ENCODE data around the gene ITFG1. TPM values are rescaled to one million over a fixed set of nuclear protein-coding genes. Genes with fewer than 3 reads are reported as not detected.

Gene ITFG1
- total and polyA plus RNA-seq, 2 of the 13 experiments (the other 11 are each of a cell fraction or from before 2014, with no cell fraction given), result 74.5 to 150 TPM

GRCh38 chr16:47499080-47499699, 38.3 kb upstream of the ITFG1 start (continued):
- no peak for TF ChIP-seq LCORL (IDR thresholded peaks at IDR 0.05)
- TF ChIP-seq LCORL (CRISPR knock-in tag; IDR thresholded peaks at IDR 0.05), result no peak
- TF ChIP-seq DR1 (CRISPR knock-in tag; IDR thresholded peaks at IDR 0.05), result no peak
- no peak for TF ChIP-seq ATRX (CRISPR knock-in tag; IDR thresholded peaks at IDR 0.05; ENCODE audit: borderline replicate concordance)
- no peak for TF ChIP-seq ZEB1 (IDR thresholded peaks at IDR 0.05; ENCODE audit: insufficient replicate concordance, low read depth)
- TF ChIP-seq ZBTB4 (CRISPR knock-in tag; IDR thresholded peaks at IDR 0.05; ENCODE audit: borderline replicate concordance), result no peak
- TF ChIP-seq ZNF563 (CRISPR knock-in tag; IDR thresholded peaks at IDR 0.05), result no peak
- no peak for TF ChIP-seq SMARCC2 (IDR thresholded peaks at IDR 0.05)
- TF ChIP-seq, protein P1, sequence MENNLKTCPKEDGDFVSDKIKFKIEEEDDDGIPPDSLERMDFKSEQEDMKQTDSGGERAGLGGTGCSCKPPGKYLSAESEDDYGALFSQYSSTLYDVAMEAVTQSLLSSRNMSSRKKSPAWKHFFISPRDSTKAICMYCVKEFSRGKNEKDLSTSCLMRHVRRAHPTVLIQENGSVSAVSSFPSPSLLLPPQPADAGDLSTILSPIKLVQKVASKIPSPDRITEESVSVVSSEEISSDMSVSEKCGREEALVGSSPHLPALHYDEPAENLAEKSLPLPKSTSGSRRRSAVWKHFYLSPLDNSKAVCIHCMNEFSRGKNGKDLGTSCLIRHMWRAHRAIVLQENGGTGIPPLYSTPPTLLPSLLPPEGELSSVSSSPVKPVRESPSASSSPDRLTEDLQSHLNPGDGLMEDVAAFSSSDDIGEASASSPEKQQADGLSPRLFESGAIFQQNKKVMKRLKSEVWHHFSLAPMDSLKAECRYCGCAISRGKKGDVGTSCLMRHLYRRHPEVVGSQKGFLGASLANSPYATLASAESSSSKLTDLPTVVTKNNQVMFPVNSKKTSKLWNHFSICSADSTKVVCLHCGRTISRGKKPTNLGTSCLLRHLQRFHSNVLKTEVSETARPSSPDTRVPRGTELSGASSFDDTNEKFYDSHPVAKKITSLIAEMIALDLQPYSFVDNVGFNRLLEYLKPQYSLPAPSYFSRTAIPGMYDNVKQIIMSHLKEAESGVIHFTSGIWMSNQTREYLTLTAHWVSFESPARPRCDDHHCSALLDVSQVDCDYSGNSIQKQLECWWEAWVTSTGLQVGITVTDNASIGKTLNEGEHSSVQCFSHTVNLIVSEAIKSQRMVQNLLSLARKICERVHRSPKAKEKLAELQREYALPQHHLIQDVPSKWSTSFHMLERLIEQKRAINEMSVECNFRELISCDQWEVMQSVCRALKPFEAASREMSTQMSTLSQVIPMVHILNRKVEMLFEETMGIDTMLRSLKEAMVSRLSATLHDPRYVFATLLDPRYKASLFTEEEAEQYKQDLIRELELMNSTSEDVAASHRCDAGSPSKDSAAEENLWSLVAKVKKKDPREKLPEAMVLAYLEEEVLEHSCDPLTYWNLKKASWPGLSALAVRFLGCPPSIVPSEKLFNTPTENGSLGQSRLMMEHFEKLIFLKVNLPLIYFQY (CRISPR knock-in tag; IDR thresholded peaks at IDR 0.05; ENCODE audit: borderline replicate concordance), result no peak
- TF ChIP-seq ZNF615 (CRISPR knock-in tag; IDR thresholded peaks at IDR 0.05; ENCODE audit: borderline replicate concordance), result no peak
- TF ChIP-seq, protein P2, sequence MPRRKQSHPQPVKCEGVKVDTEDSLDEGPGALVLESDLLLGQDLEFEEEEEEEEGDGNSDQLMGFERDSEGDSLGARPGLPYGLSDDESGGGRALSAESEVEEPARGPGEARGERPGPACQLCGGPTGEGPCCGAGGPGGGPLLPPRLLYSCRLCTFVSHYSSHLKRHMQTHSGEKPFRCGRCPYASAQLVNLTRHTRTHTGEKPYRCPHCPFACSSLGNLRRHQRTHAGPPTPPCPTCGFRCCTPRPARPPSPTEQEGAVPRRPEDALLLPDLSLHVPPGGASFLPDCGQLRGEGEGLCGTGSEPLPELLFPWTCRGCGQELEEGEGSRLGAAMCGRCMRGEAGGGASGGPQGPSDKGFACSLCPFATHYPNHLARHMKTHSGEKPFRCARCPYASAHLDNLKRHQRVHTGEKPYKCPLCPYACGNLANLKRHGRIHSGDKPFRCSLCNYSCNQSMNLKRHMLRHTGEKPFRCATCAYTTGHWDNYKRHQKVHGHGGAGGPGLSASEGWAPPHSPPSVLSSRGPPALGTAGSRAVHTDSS (CRISPR knock-in tag; conservative IDR thresholded peaks at IDR 0.05), result no peak
- no peak for TF ChIP-seq PAX8 (CRISPR knock-in tag; IDR thresholded peaks at IDR 0.05; ENCODE audit: borderline replicate concordance)
- no peak for TF ChIP-seq ZNF569 (CRISPR knock-in tag; IDR thresholded peaks at IDR 0.05; ENCODE audit: borderline replicate concordance)
- TF ChIP-seq SRF (IDR thresholded peaks at IDR 0.05; ENCODE audit: low read depth, low read length), result no peak
- TF ChIP-seq, protein P3, sequence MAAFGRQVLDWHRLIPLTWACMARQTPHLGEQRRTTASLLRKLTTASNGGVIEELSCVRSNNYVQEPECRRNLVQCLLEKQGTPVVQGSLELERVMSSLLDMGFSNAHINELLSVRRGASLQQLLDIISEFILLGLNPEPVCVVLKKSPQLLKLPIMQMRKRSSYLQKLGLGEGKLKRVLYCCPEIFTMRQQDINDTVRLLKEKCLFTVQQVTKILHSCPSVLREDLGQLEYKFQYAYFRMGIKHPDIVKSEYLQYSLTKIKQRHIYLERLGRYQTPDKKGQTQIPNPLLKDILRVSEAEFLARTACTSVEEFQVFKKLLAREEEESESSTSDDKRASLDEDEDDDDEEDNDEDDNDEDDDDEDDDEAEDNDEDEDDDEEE (CRISPR knock-in tag; IDR thresholded peaks at IDR 0.05), result no peak
- TF ChIP-seq EZH2 (conservative IDR thresholded peaks at IDR 0.05; ENCODE audit: low read depth, low read length), result no peak
- TF ChIP-seq, protein P4, sequence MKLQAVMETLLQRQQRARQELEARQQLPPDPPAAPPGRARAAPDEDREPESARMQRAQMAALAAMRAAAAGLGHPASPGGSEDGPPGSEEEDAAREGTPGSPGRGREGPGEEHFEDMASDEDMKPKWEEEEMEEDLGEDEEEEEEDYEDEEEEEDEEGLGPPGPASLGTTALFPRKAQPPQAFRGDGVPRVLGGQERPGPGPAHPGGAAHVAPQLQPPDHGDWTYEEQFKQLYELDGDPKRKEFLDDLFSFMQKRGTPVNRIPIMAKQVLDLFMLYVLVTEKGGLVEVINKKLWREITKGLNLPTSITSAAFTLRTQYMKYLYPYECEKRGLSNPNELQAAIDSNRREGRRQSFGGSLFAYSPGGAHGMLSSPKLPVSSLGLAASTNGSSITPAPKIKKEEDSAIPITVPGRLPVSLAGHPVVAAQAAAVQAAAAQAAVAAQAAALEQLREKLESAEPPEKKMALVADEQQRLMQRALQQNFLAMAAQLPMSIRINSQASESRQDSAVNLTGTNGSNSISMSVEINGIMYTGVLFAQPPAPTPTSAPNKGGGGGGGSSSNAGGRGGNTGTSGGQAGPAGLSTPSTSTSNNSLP (IDR thresholded peaks at IDR 0.05; ENCODE audit: low read depth, low read length), result no peak

Data from HepG2 (cell line).